GM12878 (cell line): Measurements from ENCODE around the gene C2orf68. TPM values are rescaled to one million over a fixed set of nuclear protein-coding genes. Genes with fewer than 3 reads are reported as not detected.

Source experiments
- ATAC-seq: fragments of 200-7000 bp; cut with Tn5 transposase; 3 replicates; pipeline ENCODE4 v1.9.1; 2020; ENCODE audit warnings: mild to moderate bottlenecking, moderate library complexity
- BruUV-seq: library from RNA; stranded (reverse); fragments of 400-500 nt; replicated peaks from 2 replicates; lab custom pipeline; 2021; lab: Mats Ljungman, UMichigan
- CTCF ChIA-PET: fragments of 300-600 bp; sonication (Branson Sonifier 250); formaldehyde crosslinking; extraction: SDS; loops from one replicate; lab custom pipeline; 2021; ENCODE audit warnings: inconsistent platforms; lab: Yijun Ruan, JAX
- POLR2A ChIA-PET: fragments of 350-600 bp; formaldehyde crosslinking; extraction: SDS; loops from one replicate; lab custom pipeline; 2021; ENCODE audit warnings: inconsistent platforms; lab: Charles Lee
- RAD21 ChIA-PET: fragments of 300-600 bp; sonication (Branson Sonifier 250); formaldehyde crosslinking; loops from one replicate; lab custom pipeline; 2023; ENCODE audit warnings: antibody characterized with exemption; ENCODE audit not compliant: unreplicated experiment; lab: Charles Lee
- SMC1A ChIA-PET: fragments of 300-600 bp; sonication (Branson Sonifier 250); formaldehyde crosslinking; loops from one replicate; lab custom pipeline; 2023; ENCODE audit not compliant: unreplicated experiment, uncharacterized antibody; lab: Charles Lee
- DNase-seq: peaks from one replicate; pipeline ENCODE4 v3.0.0-alpha.2; 2011; ENCODE audit warnings: low read depth, low spot score
- FAIRE-seq: peaks from 3 replicates; lab custom pipeline; 2011; peaks lifted over from hg19 to GRCh38; lab: Jason Lieb, UNC
- H2AFZ ChIP-seq: 2 replicates; pipeline ENCODE4 v1.6.0; 2011; ENCODE audit warnings: low read depth, low read length, control low read depth; ENCODE audit not compliant: control insufficient read depth
- H3K27ac ChIP-seq: 2 replicates; pipeline ENCODE4 v1.5.1; 2011; ENCODE audit warnings: control low read depth; ENCODE audit not compliant: control insufficient read depth, insufficient read depth
- H3K27me3 ChIP-seq, 2 experiments: replicated peaks in 1 of 2; 2 replicates each; pipeline versions ENCODE4 v1.6.0 to v1.6.1; 2011; ENCODE audit warnings: low read length in 1 of 2; ENCODE audit not compliant: control insufficient read depth in 2 of 2, insufficient read depth in 2 of 2
- H3K36me3 ChIP-seq, 2 experiments: 2 replicates each; pipeline ENCODE4 v1.5.1; 2011; ENCODE audit warnings: low read length in 1 of 2; ENCODE audit not compliant: control insufficient read depth in 2 of 2, insufficient read depth in 2 of 2
- H3K4me1 ChIP-seq: 2 replicates; pipeline ENCODE4 v1.6.1; 2011; ENCODE audit warnings: mild to moderate bottlenecking, low read length, moderate library complexity, mixed read lengths; ENCODE audit not compliant: control insufficient read depth, insufficient read depth
- H3K4me2 ChIP-seq: 2 replicates; pipeline ENCODE4 v1.6.0; 2011; ENCODE audit warnings: control low read depth; ENCODE audit not compliant: control insufficient read depth, insufficient read depth
- H3K4me3 ChIP-seq: fragments of 200-600 bp; sonication (generic); 2 replicates; pipeline ENCODE4 v1.5.1; 2016
- H3K79me2 ChIP-seq: 2 replicates; pipeline ENCODE4 v1.6.0; 2011; ENCODE audit warnings: low read length; ENCODE audit not compliant: control insufficient read depth, insufficient read depth
- H3K9ac ChIP-seq: 2 replicates; pipeline ENCODE4 v1.8.0; 2011; ENCODE audit warnings: low read length, control low read depth, mixed read lengths; ENCODE audit not compliant: control insufficient read depth, insufficient read depth
- H3K9me3 ChIP-seq: replicated peaks from 3 replicates; pipeline ENCODE4 v1.5.1; 2011; ENCODE audit warnings: mild to moderate bottlenecking, low read length; ENCODE audit not compliant: control insufficient read depth, insufficient read depth
- H4K20me1 ChIP-seq: 2 replicates; pipeline ENCODE4 v1.6.0; 2011; ENCODE audit not compliant: control insufficient read depth, insufficient read depth
- BRCA1 ChIP-seq: IDR thresholded peaks from 2 replicates; pipeline ENCODE4 v1.6.1; 2011; ENCODE audit warnings: low read depth, low read length, improper control_type of control experiment
- EED ChIP-seq: sonication (generic); IDR thresholded peaks from 2 replicates; pipeline ENCODE4 v1.6.1; 2016; ENCODE audit warnings: antibody characterized with exemption, low read depth
- FOXM1 ChIP-seq: IDR thresholded peaks from 2 replicates; pipeline ENCODE4 v1.6.1; 2012; ENCODE audit warnings: low read depth, mild to moderate bottlenecking, inconsistent platforms, low read length, moderate library complexity
- HCFC1 ChIP-seq: fragments of 150-350 bp; IDR thresholded peaks from 2 replicates; pipeline ENCODE4 v1.6.1; 2014; ENCODE audit warnings: low read length
- HDAC2 ChIP-seq: fragments of 200-600 bp; sonication (generic); IDR thresholded peaks from 2 replicates; pipeline ENCODE4 v1.6.1; 2017
- HDAC6 ChIP-seq: fragments of 200-600 bp; sonication (generic); IDR thresholded peaks from one replicate; pipeline ENCODE4 v1.8.0; 2017; ENCODE audit warnings: antibody characterized with exemption; ENCODE audit not compliant: unreplicated experiment
- IRF4 ChIP-seq: IDR thresholded peaks from 2 replicates; pipeline ENCODE4 v1.6.1; 2011; ENCODE audit warnings: low read depth, low read length
- NFIC ChIP-seq: IDR thresholded peaks from 2 replicates; pipeline ENCODE4 v1.6.1; 2012; ENCODE audit warnings: low read depth, mild to moderate bottlenecking, inconsistent platforms, low read length, moderate library complexity
- NKRF ChIP-seq: fragments of 450-650 bp; conservative IDR thresholded peaks from 2 replicates; pipeline ENCODE4 v1.6.1; 2017; ENCODE audit warnings: mild to moderate bottlenecking, moderate library complexity
- NR2C2 ChIP-seq: IDR thresholded peaks from 2 replicates; pipeline ENCODE4 v1.6.1; 2011; ENCODE audit warnings: borderline replicate concordance, low read depth; ENCODE audit not compliant: control insufficient read depth, insufficient read length
- SMAD1 ChIP-seq: fragments of 450-650 bp; IDR thresholded peaks from 2 replicates; pipeline ENCODE4 v1.6.1; 2018; ENCODE audit warnings: mild to moderate bottlenecking, low read depth; ENCODE audit not compliant: partially characterized antibody
- SMARCA5 ChIP-seq: fragments of 450-650 bp; IDR thresholded peaks from 2 replicates; pipeline ENCODE4 v1.6.1; 2017; ENCODE audit warnings: mild to moderate bottlenecking
- TBL1XR1 ChIP-seq: IDR thresholded peaks from 2 replicates; pipeline ENCODE4 v1.6.1; 2012; ENCODE audit warnings: low read depth, low read length, improper control_type of control experiment
- ZBTB33 ChIP-seq: fragments of 450-650 bp; IDR thresholded peaks from 2 replicates; pipeline ENCODE4 v1.6.1; 2017; ENCODE audit warnings: mild to moderate bottlenecking
- WGBS: methylation state at CpG from one replicate; pipeline ENCODE4 v1.1.6; 2016; ENCODE audit warnings: low lambda C conversion rate; ENCODE audit not compliant: insufficient replicate concordance, insufficient coverage; ENCODE audit errors: missing lambda C conversion rate; 5-methylcytosine and 5-hydroxymethylcytosine counted together
- in situ Hi-C: fragments of 300-500 bp; cut with MboI; formaldehyde crosslinking; loops from 9 replicates; pipeline ENCODE4 v1.14.3; 2018; ENCODE audit warnings: mixed read lengths
- intact Hi-C: fragments of 100-400 bp; cut with micrococcal nuclease; formaldehyde crosslinking; loops from one replicate; pipeline ENCODE4 v1.14.2; 2022; ENCODE audit not compliant: unreplicated experiment
- polyA plus RNA-seq, 11 experiments: library from polyadenylated mRNA; depleted of rRNA in 4 of 11; unstranded in 6 of 11; stranded (reverse) in 5 of 11; fragments of >200 nt; fragmentation: Nextera tagmentation in 4 of 11; fragmentation: Illumina TruSeq in 1 of 11; extraction: Ambion mirVana in 4 of 11; extraction: Trizol in 1 of 11; gene quantifications; 1 replicate in 1 of 11; 2 replicates in 10 of 11; pipeline versions ENCODE4 v1.2.1 to v1.2.3, GENCODE V29; 2011 to 2016; ENCODE audit warnings: inconsistent platforms in 2 of 11, missing spikeins in 2 of 11, low read depth in 1 of 11
- total RNA-seq, 4 experiments: library from RNA; depleted of rRNA in 3 of 4; stranded (reverse); fragments of >200 nt in 3 of 4; fragmentation: Illumina TruSeq in 1 of 4; extraction: Trizol in 1 of 4; gene quantifications; 2 replicates each; pipeline versions ENCODE4 v1.2.1 to v1.2.3, GENCODE V29; 2013 to 2021
- TF ChIP-seq, protein P1 (sequence below): fragments of 150-350 bp; IDR thresholded peaks from 2 replicates; pipeline ENCODE4 v1.6.1; 2016; ENCODE audit warnings: low read depth, low read length
- TF ChIP-seq, protein P2 (sequence below): IDR thresholded peaks from 2 replicates; pipeline ENCODE4 v1.6.1; 2011; ENCODE audit warnings: borderline replicate concordance, low read depth, mild to moderate bottlenecking, moderate library complexity, mixed read lengths, low read length; ENCODE audit not compliant: insufficient read depth; ENCODE audit errors: extremely low read length

C2orf68 gene
- total and polyA plus RNA-seq, 10 of the 15 experiments (the other 5 are each of a cell fraction or from before 2014, with no cell fraction given), result 12.7 to 56.1 (median 28.4) TPM

- no peak for DNase-seq
- Histone ChIP-seq H3K27ac (no peak overlapping the region), H4K20me1 (no peaks in the 10 kb centered on the region), H3K4me2 (no peak overlapping the region), H3K4me1 (no peaks in the 10 kb centered on the region), H3K27me3 (no peaks in the 10 kb centered on the region), H3K36me3 (peaks cover 0 to 2% of the 10 kb centered on the region in 2 experiments; a peak in 1 of 4 replicates), H2AFZ (no peak overlapping the region), H3K9me3 (no peaks in the 10 kb centered on the region), H3K79me2 (no peaks in the 10 kb centered on the region), H3K9ac (no peak overlapping the region), H3K4me3 (no peak overlapping the region)
- ChIA-PET CTCF (no interaction called here), RAD21 (no interaction called here), SMC1A (interaction anchor here (0.6 kb wide), 1 partner anchor 92 kb away, joined by 3 read pairs; no protein-coding TSS in a partner anchor), POLR2A (interaction anchor here (0.5 kb wide), 1 partner anchor 154 kb away, joined by 3 read pairs; no protein-coding TSS in a partner anchor)
- no TSS peak for BruUV-seq
- 71% methylated on average over 13 of the region's 14 CpGs for WGBS
- intact Hi-C loops (no loop called here), in situ Hi-C loops (no loop called here)
- no peak for FAIRE-seq
- no peak for ATAC-seq
- TF ChIP-seq HCFC1, result no peak
- no peak for TF ChIP-seq BRCA1
- no peak for TF ChIP-seq SMARCA5
- TF ChIP-seq TBL1XR1, result no peak
- TF ChIP-seq, protein P1, sequence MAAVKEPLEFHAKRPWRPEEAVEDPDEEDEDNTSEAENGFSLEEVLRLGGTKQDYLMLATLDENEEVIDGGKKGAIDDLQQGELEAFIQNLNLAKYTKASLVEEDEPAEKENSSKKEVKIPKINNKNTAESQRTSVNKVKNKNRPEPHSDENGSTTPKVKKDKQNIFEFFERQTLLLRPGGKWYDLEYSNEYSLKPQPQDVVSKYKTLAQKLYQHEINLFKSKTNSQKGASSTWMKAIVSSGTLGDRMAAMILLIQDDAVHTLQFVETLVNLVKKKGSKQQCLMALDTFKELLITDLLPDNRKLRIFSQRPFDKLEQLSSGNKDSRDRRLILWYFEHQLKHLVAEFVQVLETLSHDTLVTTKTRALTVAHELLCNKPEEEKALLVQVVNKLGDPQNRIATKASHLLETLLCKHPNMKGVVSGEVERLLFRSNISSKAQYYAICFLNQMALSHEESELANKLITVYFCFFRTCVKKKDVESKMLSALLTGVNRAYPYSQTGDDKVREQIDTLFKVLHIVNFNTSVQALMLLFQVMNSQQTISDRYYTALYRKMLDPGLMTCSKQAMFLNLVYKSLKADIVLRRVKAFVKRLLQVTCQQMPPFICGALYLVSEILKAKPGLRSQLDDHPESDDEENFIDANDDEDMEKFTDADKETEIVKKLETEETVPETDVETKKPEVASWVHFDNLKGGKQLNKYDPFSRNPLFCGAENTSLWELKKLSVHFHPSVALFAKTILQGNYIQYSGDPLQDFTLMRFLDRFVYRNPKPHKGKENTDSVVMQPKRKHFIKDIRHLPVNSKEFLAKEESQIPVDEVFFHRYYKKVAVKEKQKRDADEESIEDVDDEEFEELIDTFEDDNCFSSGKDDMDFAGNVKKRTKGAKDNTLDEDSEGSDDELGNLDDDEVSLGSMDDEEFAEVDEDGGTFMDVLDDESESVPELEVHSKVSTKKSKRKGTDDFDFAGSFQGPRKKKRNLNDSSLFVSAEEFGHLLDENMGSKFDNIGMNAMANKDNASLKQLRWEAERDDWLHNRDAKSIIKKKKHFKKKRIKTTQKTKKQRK, result no peak
- TF ChIP-seq NR2C2, result no peak
- no peak for TF ChIP-seq NKRF
- no peak for TF ChIP-seq FOXM1
- no peak for TF ChIP-seq HDAC2
- TF ChIP-seq HDAC6, result no peak
- no peak for TF ChIP-seq IRF4
- TF ChIP-seq EED, result no peak
- no peak for TF ChIP-seq SMAD1
- no peak for TF ChIP-seq ZBTB33
- TF ChIP-seq, protein P2, sequence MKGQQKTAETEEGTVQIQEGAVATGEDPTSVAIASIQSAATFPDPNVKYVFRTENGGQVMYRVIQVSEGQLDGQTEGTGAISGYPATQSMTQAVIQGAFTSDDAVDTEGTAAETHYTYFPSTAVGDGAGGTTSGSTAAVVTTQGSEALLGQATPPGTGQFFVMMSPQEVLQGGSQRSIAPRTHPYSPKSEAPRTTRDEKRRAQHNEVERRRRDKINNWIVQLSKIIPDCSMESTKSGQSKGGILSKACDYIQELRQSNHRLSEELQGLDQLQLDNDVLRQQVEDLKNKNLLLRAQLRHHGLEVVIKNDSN, result no peak
- TF ChIP-seq NFIC, result no peak
These were observed 49.4 kb upstream of the C2orf68 start for GRCh38 chr2:85661139-85661858.
